HCT116 (cell line): ENCODE measurements around the gene LRRTM4.

Experiments used
- ATF3 ChIP-seq: IDR thresholded peaks from 2 replicates; pipeline ENCODE4 v1.6.1; 2012
- CTCF ChIP-seq, 3 experiments: fragments of 200-600 bp in 1 of 3; sonication (generic) in 1 of 3; IDR thresholded peaks in 2 of 3; conservative IDR thresholded peaks in 1 of 3; 2 replicates each; pipeline ENCODE4 v1.5.1; 2012 to 2017; ENCODE audit warnings: low read depth in 2 of 3, low read length in 2 of 3, antibody characterized with exemption in 1 of 3, borderline replicate concordance in 1 of 3, control low read depth in 1 of 3, mild to moderate bottlenecking in 1 of 3, mixed read lengths in 1 of 3, mixed run types in 1 of 3, moderate library complexity in 1 of 3; ENCODE audit not compliant: insufficient read depth in 1 of 3
- EZH2 ChIP-seq: fragments of 200-600 bp; sonication (generic); IDR thresholded peaks from 2 replicates; pipeline ENCODE4 v1.6.1; 2017; ENCODE audit warnings: antibody characterized with exemption, mixed run types

- no peak for TF ChIP-seq EZH2
- TF ChIP-seq CTCF (IDR thresholded peaks at IDR 0.05 in 2 of 3, conservative IDR thresholded peaks at IDR 0.05 in 1 of 3; ENCODE audit: borderline replicate concordance in 1 of 3, insufficient read depth in 1 of 3, low read depth in 2 of 3, low read length in 2 of 3) = no peak
- no peak for TF ChIP-seq ATF3
Observed at GRCh38 chr2:77034445-77034844, 487.7 kb downstream of the LRRTM4 start.
